NCI-H1694 treated with DMSO at 0.1 percent for 48 hours (cell line): ENCODE results near the gene BUD23.
"Not testable (repeated sequence)": the region's sequence is repeated elsewhere in the genome, so short reads cannot be mapped to it uniquely, and the experiment has no call there.

ENCODE experiments used
- DNase-seq: peaks from one replicate; lab custom pipeline; 2025; lab: John Stamatoyannopoulos, UW

Gene BUD23

DNA sequence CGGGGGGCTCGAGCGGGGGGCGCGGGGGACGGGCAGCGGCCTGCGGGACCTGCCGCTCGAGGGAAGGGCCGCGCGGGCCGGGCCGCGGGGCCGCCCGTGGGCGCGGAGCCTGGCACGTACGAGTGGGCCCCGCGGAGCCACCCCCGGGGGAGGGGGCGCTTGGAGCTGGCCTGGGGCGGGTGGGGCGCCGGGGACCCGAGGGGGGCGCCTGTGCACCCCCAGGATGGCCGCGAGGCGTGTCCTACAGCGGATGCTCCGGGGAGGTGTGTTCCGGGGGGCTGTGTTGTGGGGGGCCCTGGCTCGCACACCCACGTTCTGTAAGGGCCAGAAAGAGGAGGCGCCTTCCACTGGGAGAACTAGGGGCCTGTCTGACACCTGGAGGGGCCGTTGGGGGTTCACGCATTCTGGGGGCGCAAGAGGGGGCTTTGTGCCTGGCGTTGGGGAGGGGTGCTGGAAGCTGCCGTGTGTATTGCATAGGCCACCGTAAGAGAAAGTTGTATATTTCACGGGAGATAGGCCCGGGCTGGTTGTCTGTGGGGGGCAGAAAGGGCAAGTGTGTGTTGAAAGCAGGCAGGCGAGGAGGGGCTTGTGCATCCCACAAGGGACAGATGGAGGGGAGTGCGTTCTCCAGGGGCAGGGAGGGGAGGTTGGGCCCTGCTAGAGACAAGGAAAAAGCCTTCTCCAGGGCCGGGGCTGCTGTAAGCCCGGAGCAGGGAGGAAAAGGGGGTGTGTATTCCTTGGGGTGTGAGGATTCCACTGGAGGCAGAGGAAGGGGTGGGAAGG lies 15.1 kb upstream of the BUD23 start:
- peak; percentile 75 for DNase-seq

DNA sequence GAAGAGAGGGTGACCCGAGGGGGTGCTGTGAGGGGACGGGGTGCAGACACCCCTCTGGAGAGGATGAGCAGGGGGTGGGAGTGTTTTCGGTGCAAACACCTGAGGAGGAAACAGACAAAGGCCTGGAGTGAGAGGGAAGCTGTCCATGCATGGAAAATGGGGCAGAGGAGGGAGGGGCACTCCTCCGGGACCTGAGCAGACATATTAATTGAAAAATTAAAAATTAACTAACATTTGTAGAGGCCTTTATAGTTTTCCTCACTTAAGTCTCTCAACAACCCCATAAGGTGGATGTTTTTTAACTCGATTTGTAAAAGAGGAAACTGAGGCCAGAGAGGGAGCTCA lies 14.5 kb upstream of the BUD23 start:
- peak; percentile 42 for DNase-seq

DNA sequence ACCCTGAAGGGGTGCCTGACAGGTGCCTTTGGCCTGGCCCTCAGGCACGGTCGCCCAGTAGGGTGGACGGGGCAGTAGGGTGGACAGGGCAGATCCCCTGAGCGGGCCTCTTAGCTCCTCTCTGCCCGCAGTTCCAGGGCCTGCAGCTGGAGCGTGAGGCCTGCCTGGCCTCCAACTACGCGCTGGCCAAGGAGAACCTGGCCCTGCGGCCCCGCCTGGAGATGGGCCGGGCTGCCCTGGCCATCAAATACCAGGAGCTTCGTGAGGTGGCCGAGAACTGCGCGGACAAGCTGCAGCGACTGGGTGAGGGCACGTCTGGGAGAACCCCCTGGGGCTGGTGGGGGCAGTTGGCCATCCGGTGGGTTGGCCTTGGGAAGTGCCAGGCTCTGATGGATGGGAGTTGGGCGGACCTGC lies 14.1 kb upstream of the BUD23 start:
- no peak for DNase-seq

DNA sequence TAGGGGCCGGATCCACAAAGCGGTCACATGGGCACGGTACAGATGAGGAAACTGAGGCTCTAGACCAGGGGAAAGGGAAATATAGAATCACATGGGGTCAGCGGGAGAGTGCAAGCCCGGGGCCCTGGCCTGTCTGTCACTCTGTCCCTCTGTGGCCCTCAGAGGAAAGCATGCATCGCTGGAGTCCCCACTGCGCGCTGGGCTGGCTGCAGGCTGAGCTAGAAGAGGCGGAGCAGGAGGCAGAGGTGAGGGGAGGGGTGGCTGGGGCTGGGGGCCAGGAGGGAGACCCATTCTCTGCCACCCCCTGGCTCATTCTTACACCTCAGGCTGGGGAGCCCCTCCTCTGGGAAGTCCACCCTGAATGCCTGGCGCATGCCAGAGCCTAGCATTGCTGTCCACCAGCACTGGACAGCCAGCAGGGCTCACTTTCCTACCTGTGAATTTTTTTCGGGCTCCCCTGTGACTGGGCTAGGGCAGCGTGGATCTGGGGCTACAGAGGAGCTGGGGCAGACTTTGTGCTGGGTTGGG lies 13.5 kb upstream of the BUD23 start:
- DNase-seq, result no peak

DNA sequence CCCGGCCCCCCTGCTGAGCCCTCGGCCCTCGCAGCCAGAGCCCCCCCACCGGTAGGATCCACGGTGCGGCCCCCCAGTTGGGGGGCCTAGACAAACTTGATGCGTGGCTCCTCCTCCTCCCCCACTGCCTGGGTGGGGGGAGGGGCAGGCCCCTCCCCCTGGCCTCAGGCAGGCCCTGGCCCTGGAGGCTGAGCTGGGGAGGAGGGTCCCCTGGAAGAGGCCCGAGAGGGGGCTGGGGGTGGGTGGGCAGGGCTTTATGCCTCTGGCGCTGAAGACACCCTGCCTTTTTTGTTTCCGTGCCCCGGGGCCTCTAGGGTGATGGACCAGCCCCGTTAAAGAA lies 12.1 kb upstream of the BUD23 start:
- DNase-seq, result no peak

GRCh38 chr7:73671857-73672445 lies 11.4 kb upstream of the BUD23 start:
- DNase-seq, result no peak

GRCh38 chr7:73674468-73675124 lies 8.8 kb upstream of the BUD23 start:
- DNase-seq, result no peak

DNA sequence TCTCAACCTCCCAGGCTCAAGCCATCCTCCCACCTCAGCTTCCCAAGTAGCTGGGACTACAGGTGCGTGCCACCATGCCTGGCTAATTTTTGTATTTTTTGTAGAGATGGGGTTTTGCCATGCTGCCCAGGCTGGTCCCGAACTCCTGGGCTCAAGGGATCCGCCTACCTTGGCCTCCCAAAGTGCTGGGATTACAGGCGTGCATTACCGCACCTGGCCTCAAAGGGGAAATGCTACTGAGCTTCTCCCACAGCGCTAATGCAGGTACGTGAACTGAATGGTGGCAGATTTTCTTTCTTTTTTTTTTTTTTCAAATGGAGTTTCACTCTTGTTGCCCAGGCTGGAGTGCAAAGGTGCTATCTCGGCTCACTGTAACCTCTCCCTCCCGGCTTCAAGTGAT lies 7.3 kb upstream of the BUD23 start:
- DNase-seq, result not testable (repeated sequence)

GRCh38 chr7:73678862-73679261 lies 4.5 kb upstream of the BUD23 start:
- DNase-seq, result no peak

GRCh38 chr7:73679709-73680108 lies 3.7 kb upstream of the BUD23 start:
- DNase-seq, result no peak

DNA sequence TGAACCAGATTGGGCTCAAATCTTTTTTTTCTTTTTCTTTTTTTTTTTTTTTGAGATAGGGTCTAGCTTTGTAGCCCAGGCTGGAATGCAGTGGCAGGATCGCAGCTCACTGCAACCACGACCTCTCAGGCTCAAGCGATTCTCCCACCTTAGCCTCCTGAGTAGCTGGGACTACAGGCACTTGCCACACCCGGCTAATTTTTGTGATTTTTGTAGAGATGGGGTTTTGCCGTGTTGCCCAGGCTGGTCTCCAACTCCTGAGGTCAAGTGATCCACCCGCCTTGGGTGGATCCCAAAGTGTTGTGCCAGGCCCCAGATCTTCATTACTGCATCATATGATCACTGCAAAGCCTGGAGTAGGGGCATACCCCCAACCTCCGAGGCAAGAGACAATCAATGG lies 2.9 kb upstream of the BUD23 start:
- DNase-seq, result no peak

GRCh38 chr7:73681031-73681430 lies 2.4 kb upstream of the BUD23 start:
- DNase-seq, result no peak

DNA sequence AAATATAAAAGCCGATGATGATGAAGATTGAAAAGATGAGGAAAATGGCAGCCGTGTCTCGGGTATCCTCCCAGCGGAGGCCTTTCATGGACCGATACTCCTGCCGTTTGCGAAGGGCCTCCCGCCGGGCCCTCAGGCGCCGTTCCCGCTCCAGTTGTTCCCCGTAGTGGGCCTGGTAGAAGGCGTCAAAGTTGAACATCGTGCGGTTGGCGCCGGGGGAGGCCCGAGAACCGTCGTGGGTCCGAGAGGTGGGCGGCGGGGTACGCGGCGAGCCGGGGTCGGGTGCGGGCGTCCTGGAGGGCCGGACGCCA lies 697 bp upstream of the BUD23 start:
- DNase-seq, result no peak

GRCh38 chr7:73683788-73684693 lies 644 bp downstream of the BUD23 start:
- DNase-seq, result no peak

- no peak for DNase-seq
Measured at GRCh38 chr7:73685311-73685710, 1.9 kb downstream of the BUD23 start.

- DNase-seq, result no peak
Measured at GRCh38 chr7:73688288-73688687, 4.9 kb downstream of the BUD23 start.

DNA sequence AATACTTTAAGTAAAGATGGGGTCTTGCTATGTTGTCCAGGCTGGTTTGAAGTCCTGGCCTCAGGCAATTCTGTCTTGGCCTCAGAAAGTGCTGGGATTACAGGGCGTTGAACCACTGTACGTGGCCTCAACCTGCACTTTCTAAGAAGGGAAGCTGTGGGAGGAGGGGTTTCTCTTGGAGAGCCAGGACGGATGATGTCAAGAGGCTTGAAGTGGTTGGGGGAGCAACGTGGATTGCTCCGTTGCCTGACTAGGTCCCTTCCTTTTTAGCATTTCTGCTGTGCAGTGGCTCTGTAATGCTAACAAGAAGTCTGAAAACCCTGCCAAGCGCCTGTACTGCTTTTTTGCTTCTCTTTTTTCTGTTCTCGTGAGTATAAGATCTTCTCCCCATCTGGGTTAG lies 7.2 kb downstream of the BUD23 start:
- no peak for DNase-seq

GRCh38 chr7:73696372-73696771 lies 13.0 kb downstream of the BUD23 start:
- DNase-seq, result no peak

- no peak for DNase-seq
Measured at GRCh38 chr7:73698410-73698809, 15.0 kb downstream of the BUD23 start.

DNA sequence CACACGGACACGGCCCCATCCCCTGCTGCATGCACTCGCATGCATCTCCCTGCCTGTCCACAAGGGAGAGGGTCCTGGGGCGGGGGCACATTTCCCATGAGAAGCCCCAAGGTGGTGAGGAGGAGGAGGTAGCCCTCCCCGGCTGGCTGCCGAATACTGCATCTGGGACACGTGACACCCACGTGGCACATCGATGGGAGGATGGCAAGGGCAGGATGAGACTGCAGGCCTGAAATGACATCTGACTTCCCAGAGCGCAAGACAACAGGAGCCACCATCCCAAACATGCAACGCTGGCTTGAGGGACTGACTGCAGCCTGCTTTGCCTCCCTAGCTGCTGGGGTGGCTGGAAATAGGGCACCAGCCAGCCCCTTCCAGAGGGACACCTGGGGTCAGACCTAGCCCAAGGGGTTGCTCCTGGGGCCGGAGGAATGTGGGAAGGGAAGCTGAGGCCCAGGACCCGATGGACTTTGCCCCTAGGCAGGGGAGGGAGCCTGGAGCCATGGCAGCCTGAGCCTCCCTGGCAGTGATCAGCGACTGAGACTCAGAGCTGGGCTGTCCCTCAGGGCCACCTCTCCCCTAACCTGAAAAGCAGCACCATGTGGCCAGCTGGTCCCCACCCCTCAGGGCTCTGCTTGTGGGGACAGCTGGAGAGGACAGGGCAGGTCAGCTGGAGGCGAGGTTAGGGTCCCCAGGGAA lies 16.1 kb downstream of the BUD23 start:
- DNase-seq, result no peak

DNA sequence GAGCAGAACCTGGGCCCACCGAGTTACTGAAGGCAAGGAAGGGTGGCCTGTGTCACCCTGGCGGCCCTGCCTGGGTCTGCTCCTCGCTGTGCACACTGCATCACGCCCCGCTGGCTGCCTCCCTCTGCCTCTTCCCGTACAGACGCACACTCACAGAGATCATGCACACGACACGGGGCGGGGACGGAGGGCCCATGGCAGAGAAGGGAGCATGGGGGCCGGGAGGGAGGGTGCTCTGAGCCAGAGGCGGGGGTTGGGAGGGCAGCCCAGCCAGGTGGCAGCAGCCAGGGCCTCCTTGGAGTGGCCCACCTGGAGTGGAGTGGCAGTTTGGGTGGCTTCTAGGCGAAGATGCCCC lies 16.6 kb downstream of the BUD23 start:
- DNase-seq, result peak; percentile 24

- DNase-seq, result no peak
Measured at GRCh38 chr7:73700581-73701134, 17.3 kb downstream of the BUD23 start.
